Lower lobe of right lung (tissue), 2 donors: ENCODE measurements around the gene PLXNB3. TPM values are rescaled to one million over a fixed set of nuclear protein-coding genes. Genes with fewer than 3 reads are reported as not detected.

ENCODE experiments used
- ATAC-seq, 2 donors: fragments of 200-7000 bp; cut with Tn5 transposase; one replicate each; pipeline ENCODE4 v1.9.1; 2020 to 2022; ENCODE audit warnings: mild to moderate bottlenecking in 2 of 2, moderate library complexity in 2 of 2
- DNase-seq: peaks from one replicate; pipeline ENCODE4 v3.0.0-alpha.2; 2020
- H3K27ac ChIP-seq: fragments of 200-600 bp; one replicate; pipeline ENCODE4 v1.8.0; 2022
- H3K27me3 ChIP-seq: fragments of 200-600 bp; one replicate; pipeline ENCODE4 v1.8.0; 2022; ENCODE audit warnings: low read depth
- H3K36me3 ChIP-seq: fragments of 200-600 bp; one replicate; pipeline ENCODE4 v1.8.0; 2022; ENCODE audit warnings: mild to moderate bottlenecking
- H3K4me1 ChIP-seq: fragments of 200-600 bp; one replicate; pipeline ENCODE4 v1.8.0; 2022
- H3K4me3 ChIP-seq: fragments of 200-600 bp; one replicate; pipeline ENCODE4 v1.8.0; 2022; ENCODE audit warnings: mild to moderate bottlenecking
- H3K9me3 ChIP-seq: fragments of 200-600 bp; one replicate; pipeline ENCODE4 v1.8.0; 2022
- intact Hi-C: fragments of 100-400 bp; cut with DNase I; formaldehyde crosslinking; loops from one replicate; pipeline ENCODE4 v1.11.0; 2022
- total RNA-seq: library from RNA; stranded (reverse); fragmentation: NEBNext Ultra II Directional; extraction: Animal tissue kit (Norgen Biotek cat#: 25700); gene quantifications from one replicate; pipeline ENCODE4 v1.2.1, GENCODE V29; 2021
- TF ChIP-seq, protein P1 (sequence below): fragments of 200-600 bp; IDR thresholded peaks from one replicate; pipeline ENCODE4 v1.8.0; 2022; ENCODE audit warnings: antibody characterized with exemption, mild to moderate bottlenecking
- donor health status: DM: no; HTN: yes; CAD: no; lungs with severe emphysema.

The PLXNB3 gene
- total RNA-seq, 1 donor from 2014 or later, result 4.6 TPM

DNA sequence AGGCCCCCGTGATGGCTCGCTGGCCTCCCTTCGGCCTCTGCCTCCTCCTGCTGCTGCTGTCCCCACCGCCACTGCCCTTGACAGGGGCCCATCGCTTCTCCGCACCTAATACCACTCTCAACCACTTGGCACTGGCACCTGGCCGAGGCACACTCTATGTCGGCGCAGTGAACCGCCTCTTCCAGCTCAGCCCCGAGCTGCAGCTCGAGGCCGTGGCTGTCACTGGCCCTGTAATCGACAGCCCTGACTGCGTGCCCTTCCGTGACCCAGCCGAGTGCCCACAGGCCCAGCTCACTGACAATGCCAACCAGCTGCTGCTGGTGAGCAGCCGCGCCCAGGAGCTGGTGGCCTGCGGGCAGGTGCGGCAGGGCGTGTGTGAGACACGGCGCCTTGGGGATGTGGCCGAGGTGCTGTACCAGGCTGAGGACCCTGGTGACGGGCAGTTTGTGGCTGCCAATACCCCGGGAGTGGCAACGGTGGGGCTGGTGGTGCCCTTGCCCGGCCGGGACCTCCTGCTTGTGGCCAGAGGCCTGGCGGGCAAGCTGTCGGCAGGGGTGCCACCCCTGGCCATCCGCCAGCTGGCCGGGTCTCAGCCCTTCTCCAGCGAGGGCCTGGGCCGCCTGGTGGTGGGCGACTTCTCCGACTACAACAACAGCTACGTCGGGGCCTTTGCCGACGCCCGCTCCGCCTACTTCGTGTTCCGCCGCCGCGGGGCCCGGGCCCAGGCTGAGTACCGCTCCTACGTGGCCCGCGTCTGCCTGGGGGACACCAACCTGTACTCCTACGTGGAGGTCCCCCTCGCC is 3.0 kb downstream of the PLXNB3 start:
- TF ChIP-seq, protein P1, sequence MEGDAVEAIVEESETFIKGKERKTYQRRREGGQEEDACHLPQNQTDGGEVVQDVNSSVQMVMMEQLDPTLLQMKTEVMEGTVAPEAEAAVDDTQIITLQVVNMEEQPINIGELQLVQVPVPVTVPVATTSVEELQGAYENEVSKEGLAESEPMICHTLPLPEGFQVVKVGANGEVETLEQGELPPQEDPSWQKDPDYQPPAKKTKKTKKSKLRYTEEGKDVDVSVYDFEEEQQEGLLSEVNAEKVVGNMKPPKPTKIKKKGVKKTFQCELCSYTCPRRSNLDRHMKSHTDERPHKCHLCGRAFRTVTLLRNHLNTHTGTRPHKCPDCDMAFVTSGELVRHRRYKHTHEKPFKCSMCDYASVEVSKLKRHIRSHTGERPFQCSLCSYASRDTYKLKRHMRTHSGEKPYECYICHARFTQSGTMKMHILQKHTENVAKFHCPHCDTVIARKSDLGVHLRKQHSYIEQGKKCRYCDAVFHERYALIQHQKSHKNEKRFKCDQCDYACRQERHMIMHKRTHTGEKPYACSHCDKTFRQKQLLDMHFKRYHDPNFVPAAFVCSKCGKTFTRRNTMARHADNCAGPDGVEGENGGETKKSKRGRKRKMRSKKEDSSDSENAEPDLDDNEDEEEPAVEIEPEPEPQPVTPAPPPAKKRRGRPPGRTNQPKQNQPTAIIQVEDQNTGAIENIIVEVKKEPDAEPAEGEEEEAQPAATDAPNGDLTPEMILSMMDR, result no peak
- no peaks in the 10 kb centered on the region for H3K9me3 ChIP-seq
- no peaks in the 10 kb centered on the region for H3K36me3 ChIP-seq
- intact Hi-C loops, result loop anchor here (10.0 kb wide), 1 partner anchor 188 kb away; no protein-coding TSS in a partner anchor
- no peaks in the 10 kb centered on the region for H3K4me1 ChIP-seq
- H3K27me3 ChIP-seq, result no peaks in the 10 kb centered on the region
- peak; percentile 22 for DNase-seq
- ATAC-seq, result no peak
- no peak overlapping the region for H3K27ac ChIP-seq
- no peak overlapping the region for H3K4me3 ChIP-seq

DNA sequence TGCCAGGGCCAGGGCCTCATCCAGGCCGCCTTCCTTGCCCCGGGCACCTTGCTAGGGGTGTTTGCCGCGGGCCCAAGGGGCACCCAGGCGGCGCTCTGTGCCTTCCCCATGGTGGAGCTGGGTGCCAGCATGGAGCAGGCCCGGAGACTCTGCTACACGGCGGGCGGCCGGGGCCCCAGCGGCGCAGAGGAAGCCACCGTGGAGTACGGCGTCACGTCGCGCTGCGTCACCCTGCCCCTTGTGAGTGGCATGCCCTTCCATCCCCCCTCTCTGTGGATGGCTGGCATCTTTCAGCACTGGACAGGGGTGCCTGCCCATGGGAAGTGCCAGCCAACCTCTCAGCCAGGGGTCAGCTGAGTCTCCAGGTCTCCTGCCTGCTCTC is 3.6 kb downstream of the PLXNB3 start:
- no peaks in the 10 kb centered on the region for H3K27me3 ChIP-seq
- H3K4me3 ChIP-seq, result no peak overlapping the region
- no peaks in the 10 kb centered on the region for H3K9me3 ChIP-seq
- TF ChIP-seq, protein P1, result no peak
- H3K4me1 ChIP-seq, result no peaks in the 10 kb centered on the region
- H3K27ac ChIP-seq, result no peak overlapping the region
- no peaks in the 10 kb centered on the region for H3K36me3 ChIP-seq
- intact Hi-C loops, result loop anchor here (10.0 kb wide), 1 partner anchor 187 kb away; no protein-coding TSS in a partner anchor
- no peak for ATAC-seq
- no peak for DNase-seq

DNA sequence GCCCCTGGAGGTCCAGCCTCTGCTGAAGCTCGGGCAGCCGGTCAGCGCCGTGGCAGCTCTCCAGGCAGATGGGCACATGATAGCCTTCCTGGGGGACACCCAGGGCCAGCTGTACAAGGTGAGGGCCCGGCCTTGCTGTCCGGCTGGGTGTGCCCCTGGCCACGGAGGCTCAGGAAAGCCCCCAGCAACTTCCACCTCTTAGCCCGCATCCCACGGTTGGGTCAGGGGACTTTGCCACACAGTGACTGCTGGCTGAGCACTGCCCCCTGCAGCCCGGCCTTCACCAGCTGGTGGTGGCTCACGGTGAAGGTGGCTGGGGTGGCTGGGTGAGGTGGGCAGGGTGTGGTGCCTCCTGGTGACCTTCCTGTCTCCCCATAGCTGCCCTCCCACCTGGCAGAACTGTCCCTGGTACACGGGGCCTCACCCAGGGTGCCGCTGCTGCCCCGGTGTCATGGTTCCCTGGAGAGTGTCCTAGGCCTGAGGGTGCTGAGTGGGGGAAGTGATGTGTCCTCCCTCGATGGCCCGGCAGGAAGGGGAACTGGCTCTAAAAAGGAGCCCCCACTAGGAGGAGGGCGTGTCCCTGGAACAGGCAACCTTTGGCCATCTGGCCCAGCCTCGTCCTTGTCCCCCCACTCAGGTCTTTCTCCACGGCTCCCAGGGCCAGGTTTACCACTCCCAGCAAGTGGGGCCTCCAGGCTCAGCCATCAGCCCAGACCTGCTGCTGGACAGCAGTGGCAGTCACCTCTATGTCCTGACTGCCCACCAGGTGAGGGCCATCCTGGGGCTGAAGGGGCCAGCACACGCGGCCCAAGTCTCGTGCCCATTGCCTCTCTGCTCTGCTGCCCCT is 4.5 kb downstream of the PLXNB3 start:
- intact Hi-C loops, result loop anchor here (10.0 kb wide), 1 partner anchor 186 kb away; no protein-coding TSS in a partner anchor
- peak; percentile 21 for DNase-seq
- H3K4me3 ChIP-seq, result no peak overlapping the region
- no peaks in the 10 kb centered on the region for H3K36me3 ChIP-seq
- H3K27me3 ChIP-seq, result no peaks in the 10 kb centered on the region
- H3K4me1 ChIP-seq, result no peaks in the 10 kb centered on the region
- ATAC-seq, result no peak
- no peak overlapping the region for H3K27ac ChIP-seq
- TF ChIP-seq, protein P1, result no peak
- H3K9me3 ChIP-seq, result no peaks in the 10 kb centered on the region

DNA sequence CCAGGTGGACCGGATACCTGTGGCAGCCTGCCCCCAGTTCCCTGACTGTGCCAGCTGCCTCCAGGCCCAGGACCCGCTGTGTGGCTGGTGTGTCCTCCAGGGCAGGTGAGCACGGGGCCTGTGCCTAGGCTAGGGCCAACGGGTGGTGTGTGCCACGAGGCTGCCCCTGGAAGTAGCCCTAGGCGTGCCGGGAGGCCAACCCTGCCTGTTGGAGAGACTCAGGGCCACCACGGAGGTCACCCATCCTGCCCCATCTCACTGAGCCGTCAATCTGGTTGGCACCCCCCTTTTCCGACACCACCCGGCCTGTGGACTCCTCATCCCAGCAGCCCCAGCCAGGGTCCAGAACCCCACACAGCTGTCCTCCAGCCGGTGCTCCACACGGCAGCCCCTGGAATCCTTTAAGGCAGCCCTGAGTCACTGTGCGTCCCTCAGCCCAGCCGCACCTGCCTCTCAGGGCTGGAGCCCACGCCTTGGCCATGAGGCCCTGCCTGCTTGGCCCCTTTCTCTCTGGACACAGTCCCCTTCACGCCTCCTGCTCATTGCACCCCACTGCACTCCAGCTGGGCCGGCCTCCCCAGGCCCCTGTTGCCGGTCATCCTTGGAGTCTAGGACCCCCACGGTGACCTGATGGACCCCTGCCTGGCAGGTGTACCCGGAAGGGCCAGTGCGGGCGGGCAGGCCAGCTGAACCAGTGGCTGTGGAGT is 5.3 kb downstream of the PLXNB3 start:
- no peaks in the 10 kb centered on the region for H3K4me1 ChIP-seq
- no peak for ATAC-seq
- no peak overlapping the region for H3K4me3 ChIP-seq
- intact Hi-C loops, result loop anchor here (10.0 kb wide), 1 partner anchor 185 kb away; no protein-coding TSS in a partner anchor
- no peak for DNase-seq
- H3K27me3 ChIP-seq, result no peaks in the 10 kb centered on the region
- no peaks in the 10 kb centered on the region for H3K36me3 ChIP-seq
- H3K27ac ChIP-seq, result no peak overlapping the region
- TF ChIP-seq, protein P1, result no peak
- no peaks in the 10 kb centered on the region for H3K9me3 ChIP-seq
